ENCODE results near the gene CLCA2.

DNA sequence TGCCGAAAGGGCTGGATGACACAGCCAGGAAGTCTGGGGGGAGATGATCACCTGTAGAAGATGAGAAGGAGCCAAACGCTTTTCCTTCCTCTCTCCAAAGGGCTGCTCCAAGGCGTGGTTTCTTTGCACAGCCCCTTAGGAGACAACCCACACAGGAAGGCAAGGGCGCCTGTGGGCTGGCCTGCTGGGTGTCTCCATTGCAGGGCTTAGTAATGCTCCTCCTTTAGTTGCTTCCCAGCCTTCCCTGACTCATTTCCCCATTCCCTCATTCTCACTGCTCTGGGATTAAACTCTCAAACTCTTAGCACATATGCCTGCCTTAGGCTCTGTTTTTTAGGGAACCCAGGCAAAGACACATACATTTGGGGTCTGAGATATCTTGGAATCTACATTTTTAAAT lies 43.0 kb downstream of the CLCA2 start:
- TF ChIP-seq POLR2A (IDR thresholded peaks at IDR 0.05; ENCODE audit: low read length) (no peak), GATA1 (IDR thresholded peaks at IDR 0.05; ENCODE audit: low read depth, low read length) (no peak)
